ENCODE results near the gene PACRG.

PACRG gene

GRCh38 chr6:162887981-162888689 is 160.4 kb downstream of the PACRG start:
- H3K9me3 ChIP-seq = no peaks in the 10 kb centered on the region
- no peak overlapping the region for H3K4me3 ChIP-seq (ENCODE audit: low read depth in 1 of 2, low read length in 1 of 2)
- no peaks in the 10 kb centered on the region for H3K36me3 ChIP-seq
- no peak overlapping the region for H3K27ac ChIP-seq
- no peak for TF ChIP-seq CTCF (IDR thresholded peaks at IDR 0.05)
- no peaks in the 10 kb centered on the region for H3K27me3 ChIP-seq
- no peaks in the 10 kb centered on the region for H3K4me1 ChIP-seq (ENCODE audit: control insufficient read depth in 1 of 2, insufficient read depth in 1 of 2, low read depth in 1 of 2, low read length in 1 of 2)

GRCh38 chr6:162889303-162889702 is 161.5 kb downstream of the PACRG start:
- Histone ChIP-seq H3K4me1 (ENCODE audit: control insufficient read depth in 1 of 2, insufficient read depth in 1 of 2, low read depth in 1 of 2, low read length in 1 of 2) (no peaks in the 10 kb centered on the region), H3K9me3 (no peaks in the 10 kb centered on the region), H3K4me3 (ENCODE audit: low read depth in 1 of 2, low read length in 1 of 2) (no peak overlapping the region), H3K27me3 (no peaks in the 10 kb centered on the region), H3K36me3 (no peaks in the 10 kb centered on the region), H3K27ac (no peak overlapping the region)
- TF ChIP-seq CTCF (IDR thresholded peaks at IDR 0.05) = no peak

- Histone ChIP-seq H3K4me3 (ENCODE audit: low read depth in 1 of 2, low read length in 1 of 2) (no peak overlapping the region), H3K36me3 (no peaks in the 10 kb centered on the region)
Measured at GRCh38 chr6:162898011-162898410, 170.2 kb downstream of the PACRG start.

GRCh38 chr6:162899148-162899547 is 171.4 kb downstream of the PACRG start:
- TF ChIP-seq CTCF (IDR thresholded peaks at IDR 0.05) = no peak
- Histone ChIP-seq H3K4me3 (ENCODE audit: low read depth in 1 of 2, low read length in 1 of 2) (no peak overlapping the region), H3K4me1 (ENCODE audit: control insufficient read depth in 1 of 2, insufficient read depth in 1 of 2, low read depth in 1 of 2, low read length in 1 of 2) (no peaks in the 10 kb centered on the region), H3K9me3 (no peaks in the 10 kb centered on the region), H3K27me3 (no peaks in the 10 kb centered on the region), H3K36me3 (no peaks in the 10 kb centered on the region), H3K27ac (no peak overlapping the region)

More at GRCh38 chr6:162898011-162898410, 170.2 kb downstream of the PACRG start:
- no peak overlapping the region for H3K27ac ChIP-seq
- TF ChIP-seq CTCF (IDR thresholded peaks at IDR 0.05) = no peak
- H3K4me1 ChIP-seq (ENCODE audit: control insufficient read depth in 1 of 2, insufficient read depth in 1 of 2, low read depth in 1 of 2, low read length in 1 of 2) = no peaks in the 10 kb centered on the region
- H3K9me3 ChIP-seq = no peaks in the 10 kb centered on the region
- H3K27me3 ChIP-seq = no peaks in the 10 kb centered on the region

GRCh38 chr6:162900503-162900902 is 172.7 kb downstream of the PACRG start:
- H3K4me1 ChIP-seq (ENCODE audit: control insufficient read depth in 1 of 2, insufficient read depth in 1 of 2, low read depth in 1 of 2, low read length in 1 of 2) = no peaks in the 10 kb centered on the region
- H3K27ac ChIP-seq = no peak overlapping the region
- H3K36me3 ChIP-seq = no peaks in the 10 kb centered on the region
- no peaks in the 10 kb centered on the region for H3K27me3 ChIP-seq
- H3K9me3 ChIP-seq = no peaks in the 10 kb centered on the region
- no peak for TF ChIP-seq CTCF (IDR thresholded peaks at IDR 0.05)
- H3K4me3 ChIP-seq (ENCODE audit: low read depth in 1 of 2, low read length in 1 of 2) = no peak overlapping the region

Measured in neutrophil (primary cell).